T follicular helper cell (primary cell): ENCODE measurements around the gene PSMD3.
"Not testable (repeated sequence)": the region's sequence is repeated elsewhere in the genome, so short reads cannot be mapped to it uniquely, and the experiment has no call there.

Source experiments
- DNase-seq: peaks from one replicate; pipeline ENCODE4 v3.0.0-alpha.2; 2020; ENCODE audit warnings: low read depth
- total RNA-seq, 2 experiments: gene quantifications; one replicate each; lab custom pipeline; 2026; lab: John Stamatoyannopoulos, UW

The PSMD3 gene
- 92.3 to 240 reads per million in 2 experiments for total RNA-seq

- DNase-seq: peak; percentile 97
These were observed at the start of gene PSMD3 for GRCh38 chr17:39980351-39981206. PSMD3 (plus strand) TSS chr17:39980807; CDS start chr17:39980971, 164 bp downstream.

- no peak for DNase-seq
These were observed 46.7 kb upstream of the PSMD3 start for GRCh38 chr17:39933912-39934311.

GRCh38 chr17:39934324-39934723, 46.3 kb upstream of the PSMD3 start:
- no peak for DNase-seq

GRCh38 chr17:39935909-39936308, 44.7 kb upstream of the PSMD3 start:
- no peak for DNase-seq

- no peak for DNase-seq
These were observed 43.2 kb upstream of the PSMD3 start for GRCh38 chr17:39937447-39937846.

GRCh38 chr17:39938140-39938869, 42.3 kb upstream of the PSMD3 start:
- no peak for DNase-seq

GRCh38 chr17:39939106-39939505, 41.5 kb upstream of the PSMD3 start:
- DNase-seq: no peak

- DNase-seq: no peak
These were observed 40.8 kb upstream of the PSMD3 start for GRCh38 chr17:39939588-39940419.

GRCh38 chr17:39943702-39944392, 36.8 kb upstream of the PSMD3 start:
- DNase-seq: no peak

GRCh38 chr17:39944393-39944711, 36.3 kb upstream of the PSMD3 start:
- DNase-seq: no peak

- DNase-seq: no peak
These were observed 33.9 kb upstream of the PSMD3 start for GRCh38 chr17:39946551-39947330.

GRCh38 chr17:39948489-39948828, 32.1 kb upstream of the PSMD3 start:
- not testable (repeated sequence) for DNase-seq

GRCh38 chr17:39949028-39949427, 31.6 kb upstream of the PSMD3 start:
- DNase-seq: no peak

- DNase-seq: no peak
These were observed 29.7 kb upstream of the PSMD3 start for GRCh38 chr17:39950871-39951348.

GRCh38 chr17:39951924-39952679, 28.5 kb upstream of the PSMD3 start:
- no peak for DNase-seq

- peak; percentile 97 for DNase-seq
These were observed 27.7 kb upstream of the PSMD3 start for GRCh38 chr17:39952680-39953470.

- DNase-seq: no peak
These were observed 27.1 kb upstream of the PSMD3 start for GRCh38 chr17:39953471-39953888.

- DNase-seq: no peak
These were observed 25.7 kb upstream of the PSMD3 start for GRCh38 chr17:39954876-39955275.

- no peak for DNase-seq
These were observed 24.8 kb upstream of the PSMD3 start for GRCh38 chr17:39955726-39956225.
